Uterus (tissue), 2 donors: Measurements from ENCODE around the gene NETO2.

Experiments
- CTCF ChIP-seq, 4 experiments: fragments of 200-600 bp in 2 of 4; fragments of 450-650 bp in 2 of 4; sonication (generic) in 2 of 4; IDR thresholded peaks; one replicate each; pipeline ENCODE4 v1.5.1; 2016 to 2019; ENCODE audit warnings: antibody characterized with exemption in 4 of 4, mild to moderate bottlenecking in 2 of 4, moderate library complexity in 1 of 4
- POLR2A ChIP-seq, 2 donors: fragments of 450-650 bp; IDR thresholded peaks; one replicate each; pipeline ENCODE4 v1.6.1; 2016; ENCODE audit warnings: antibody characterized with exemption in 2 of 2, mild to moderate bottlenecking in 1 of 2, moderate library complexity in 1 of 2

- TF ChIP-seq CTCF (IDR thresholded peaks at IDR 0.05): no peak
- TF ChIP-seq POLR2A (IDR thresholded peaks at IDR 0.05): no peak
Measured at GRCh38 chr16:47182318-47182717, 38.6 kb upstream of the NETO2 start.
